ENCODE measurements around the gene PRPS2.

GRCh38 chrX:12777670-12778069 lies 13.5 kb upstream of the PRPS2 start:
- TF ChIP-seq, protein P1, sequence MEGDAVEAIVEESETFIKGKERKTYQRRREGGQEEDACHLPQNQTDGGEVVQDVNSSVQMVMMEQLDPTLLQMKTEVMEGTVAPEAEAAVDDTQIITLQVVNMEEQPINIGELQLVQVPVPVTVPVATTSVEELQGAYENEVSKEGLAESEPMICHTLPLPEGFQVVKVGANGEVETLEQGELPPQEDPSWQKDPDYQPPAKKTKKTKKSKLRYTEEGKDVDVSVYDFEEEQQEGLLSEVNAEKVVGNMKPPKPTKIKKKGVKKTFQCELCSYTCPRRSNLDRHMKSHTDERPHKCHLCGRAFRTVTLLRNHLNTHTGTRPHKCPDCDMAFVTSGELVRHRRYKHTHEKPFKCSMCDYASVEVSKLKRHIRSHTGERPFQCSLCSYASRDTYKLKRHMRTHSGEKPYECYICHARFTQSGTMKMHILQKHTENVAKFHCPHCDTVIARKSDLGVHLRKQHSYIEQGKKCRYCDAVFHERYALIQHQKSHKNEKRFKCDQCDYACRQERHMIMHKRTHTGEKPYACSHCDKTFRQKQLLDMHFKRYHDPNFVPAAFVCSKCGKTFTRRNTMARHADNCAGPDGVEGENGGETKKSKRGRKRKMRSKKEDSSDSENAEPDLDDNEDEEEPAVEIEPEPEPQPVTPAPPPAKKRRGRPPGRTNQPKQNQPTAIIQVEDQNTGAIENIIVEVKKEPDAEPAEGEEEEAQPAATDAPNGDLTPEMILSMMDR (IDR thresholded peaks at IDR 0.05): no peak
- no peak for TF ChIP-seq POLR2A (IDR thresholded peaks at IDR 0.05)

Data from prostate gland (tissue), 2 donors.